ENCODE results near the gene PRR16. TPM values are rescaled to one million over a fixed set of nuclear protein-coding genes. Genes with fewer than 3 reads are reported as not detected.

The PRR16 gene
- polyA plus RNA-seq, 2 of the 4 experiments (the other 2 are of a cell fraction), result 0.05 TPM; not detected in 1

GRCh38 chr5:120432861-120433260 lies 31.2 kb upstream of the PRR16 start:
- POLR2A ChIA-PET, result no interaction called here
- no peaks in the 10 kb centered on the region for H3K4me1 ChIP-seq
- H3K4me3 ChIP-seq, result no peak overlapping the region
- no peak overlapping the region for H3K4me2 ChIP-seq
- no peak overlapping the region for H3K27ac ChIP-seq
- no peak for ATAC-seq
- no peaks in the 10 kb centered on the region; the same call in 2 of the 3 replicates for H3K9me3 ChIP-seq
- CTCF ChIA-PET, result no interaction called here
- TF ChIP-seq, protein P1, sequence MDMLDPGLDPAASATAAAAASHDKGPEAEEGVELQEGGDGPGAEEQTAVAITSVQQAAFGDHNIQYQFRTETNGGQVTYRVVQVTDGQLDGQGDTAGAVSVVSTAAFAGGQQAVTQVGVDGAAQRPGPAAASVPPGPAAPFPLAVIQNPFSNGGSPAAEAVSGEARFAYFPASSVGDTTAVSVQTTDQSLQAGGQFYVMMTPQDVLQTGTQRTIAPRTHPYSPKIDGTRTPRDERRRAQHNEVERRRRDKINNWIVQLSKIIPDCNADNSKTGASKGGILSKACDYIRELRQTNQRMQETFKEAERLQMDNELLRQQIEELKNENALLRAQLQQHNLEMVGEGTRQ (IDR thresholded peaks at IDR 0.05), result no peak
- TF ChIP-seq SREBF2 (IDR thresholded peaks at IDR 0.05) (no peak), BHLHE40 (IDR thresholded peaks at IDR 0.05; ENCODE audit: low read depth, low read length) (no peak), CHD4 (IDR thresholded peaks at IDR 0.05; ENCODE audit: borderline replicate concordance) (no peak), MYC (IDR thresholded peaks at IDR 0.05; ENCODE audit: borderline replicate concordance, low read length) (no peak), SMC3 (IDR thresholded peaks at IDR 0.05) (no peak), POLR2A (IDR thresholded peaks at IDR 0.05; ENCODE audit: low read length) (no peak), FOXS1 (CRISPR knock-in tag; IDR thresholded peaks at IDR 0.05) (no peak), HOXB13 (CRISPR knock-in tag; IDR thresholded peaks at IDR 0.05; ENCODE audit: low read depth) (no peak), NR3C1 (IDR thresholded peaks at IDR 0.05) (no peak)
- no peak for DNase-seq (ENCODE audit: low read depth in 1 of 2, low spot score in 1 of 2)
- FAIRE-seq, result no peak

DNA sequence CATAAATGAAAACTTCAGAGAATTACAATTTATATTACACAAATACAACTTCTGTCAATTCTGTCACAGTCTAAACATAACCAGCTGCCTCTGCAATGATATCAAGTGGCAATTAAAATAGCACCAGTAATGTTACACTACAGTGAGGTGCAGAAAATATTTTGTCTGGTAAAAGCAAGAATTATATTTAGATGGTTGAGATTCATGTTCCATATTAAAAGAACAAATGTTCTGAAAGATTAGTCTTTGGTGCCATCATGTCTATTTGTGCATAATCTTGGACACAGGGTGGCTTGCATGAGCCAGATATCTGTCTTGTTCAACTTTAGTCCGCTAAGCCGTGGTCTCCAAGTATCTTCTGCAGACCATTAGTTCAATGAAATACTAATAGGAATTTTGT lies 29.0 kb upstream of the PRR16 start:
- ATAC-seq (no peak), DNase-seq (ENCODE audit: low read depth in 1 of 2, low spot score in 1 of 2) (no peak), FAIRE-seq (no peak)
- 19% methylated on average over 2 of the region's 2 CpGs for WGBS (ENCODE audit: missing lambda C conversion rate)
- POLR2A ChIA-PET, result no interaction called here
- H3K4me1 ChIP-seq, result no peaks in the 10 kb centered on the region
- no peak overlapping the region for H3K4me2 ChIP-seq
- no peaks in the 10 kb centered on the region; the same call in 2 of the 3 replicates for H3K9me3 ChIP-seq
- no peak overlapping the region for H3K27ac ChIP-seq
- no peak for TF ChIP-seq HOXB5 (CRISPR knock-in tag; IDR thresholded peaks at IDR 0.05)
- TF ChIP-seq ZNF302 (CRISPR knock-in tag; IDR thresholded peaks at IDR 0.05), result no peak
- no peak for TF ChIP-seq JUN (IDR thresholded peaks at IDR 0.05)
- no peak for TF ChIP-seq RCOR1 (IDR thresholded peaks at IDR 0.05; ENCODE audit: low read depth, low read length)
- CTCF ChIA-PET, result no interaction called here
- no peak overlapping the region for H3K4me3 ChIP-seq

GRCh38 chr5:120436996-120437395 lies 27.1 kb upstream of the PRR16 start:
- no peak overlapping the region for H3K4me2 ChIP-seq
- no peak for FAIRE-seq
- POLR2A ChIA-PET, result no interaction called here
- TF ChIP-seq KDM5A (IDR thresholded peaks at IDR 0.05) (no peak), FOXS1 (CRISPR knock-in tag; IDR thresholded peaks at IDR 0.05) (no peak), PBX3 (IDR thresholded peaks at IDR 0.05) (no peak), JUN (IDR thresholded peaks at IDR 0.05) (no peak), POLR2A (IDR thresholded peaks at IDR 0.05; ENCODE audit: low read length) (no peak), RFX5 (IDR thresholded peaks at IDR 0.05) (no peak), RAD21 (conservative IDR thresholded peaks at IDR 0.05 in 1 of 2, IDR thresholded peaks at IDR 0.05 in 1 of 2) (no peak), HEYL (CRISPR knock-in tag; IDR thresholded peaks at IDR 0.05) (no peak), RCOR1 (IDR thresholded peaks at IDR 0.05; ENCODE audit: low read depth, low read length) (no peak), CHD2 (IDR thresholded peaks at IDR 0.05; ENCODE audit: low read length, partially characterized antibody) (no peak), MAFK (IDR thresholded peaks at IDR 0.05; ENCODE audit: partially characterized antibody) (no peak), EP300 (IDR thresholded peaks at IDR 0.05) (no peak), CHD4 (IDR thresholded peaks at IDR 0.05; ENCODE audit: borderline replicate concordance) (no peak), MYC (IDR thresholded peaks at IDR 0.05; ENCODE audit: borderline replicate concordance, low read length) (no peak), REST (IDR thresholded peaks at IDR 0.05) (no peak), RNF2 (IDR thresholded peaks at IDR 0.05; ENCODE audit: borderline replicate concordance, low read depth) (no peak), MAZ (IDR thresholded peaks at IDR 0.05; ENCODE audit: borderline replicate concordance, low read depth, low read length) (no peak)
- TF ChIP-seq, protein P2, sequence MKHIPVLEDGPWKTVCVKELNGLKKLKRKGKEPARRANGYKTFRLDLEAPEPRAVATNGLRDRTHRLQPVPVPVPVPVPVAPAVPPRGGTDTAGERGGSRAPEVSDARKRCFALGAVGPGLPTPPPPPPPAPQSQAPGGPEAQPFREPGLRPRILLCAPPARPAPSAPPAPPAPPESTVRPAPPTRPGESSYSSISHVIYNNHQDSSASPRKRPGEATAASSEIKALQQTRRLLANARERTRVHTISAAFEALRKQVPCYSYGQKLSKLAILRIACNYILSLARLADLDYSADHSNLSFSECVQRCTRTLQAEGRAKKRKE (CRISPR knock-in tag; IDR thresholded peaks at IDR 0.05; ENCODE audit: low read depth), result no peak
- TF ChIP-seq, protein P1 (IDR thresholded peaks at IDR 0.05), result no peak
- no peaks in the 10 kb centered on the region; the same call in 2 of the 3 replicates for H3K9me3 ChIP-seq
- H3K27ac ChIP-seq, result no peak overlapping the region
- no peak overlapping the region for H3K4me3 ChIP-seq
- CTCF ChIA-PET, result interaction anchor here (0.7 kb wide), 1 partner anchor 366 kb away, joined by 3 read pairs; no protein-coding TSS in a partner anchor
- DNase-seq (ENCODE audit: low read depth in 1 of 2, low spot score in 1 of 2), result no peak
- WGBS (ENCODE audit: missing lambda C conversion rate), result 3% methylated on average over 1 of the region's 1 CpG
- ATAC-seq, result no peak
- no peaks in the 10 kb centered on the region for H3K4me1 ChIP-seq
